Right kidney (tissue), 9 donors: Measurements from ENCODE around the gene ETAA1.

Source experiments
- DNase-seq: peaks from one replicate; pipeline ENCODE4 v3.0.0-alpha.2; 2016
- long read RNA-seq, 8 donors: transcript quantifications; one replicate each; lab custom pipeline, GENCODE V29; 2026

ETAA1 gene
- long read RNA-seq, donor 1, partial matches to known transcripts = 0 of 1 reads
- long read RNA-seq, donor 1, other reads (novel, unspliced or antisense) = 0 of 1 reads
- long read RNA-seq, donor 2, partial matches to known transcripts = 0 of 1 reads
- long read RNA-seq, donor 2, other reads (novel, unspliced or antisense) = 0 of 1 reads
- long read RNA-seq, donor 3, partial matches to known transcripts = 5 of 5 reads
- long read RNA-seq, donor 3, other reads (novel, unspliced or antisense) = 0 of 5 reads
- long read RNA-seq, donor 4 = 0 reads
- long read RNA-seq, donor 5, partial matches to known transcripts = 0 of 2 reads
- long read RNA-seq, donor 5, other reads (novel, unspliced or antisense) = 0 of 2 reads
- long read RNA-seq, donor 6, partial matches to known transcripts = 7 of 8 reads
- long read RNA-seq, donor 6, other reads (novel, unspliced or antisense) = 0 of 8 reads
- long read RNA-seq, donor 7, partial matches to known transcripts = 13 of 15 reads
- long read RNA-seq, donor 7, other reads (novel, unspliced or antisense) = 0 of 15 reads
- long read RNA-seq, donor 8, partial matches to known transcripts = 12 of 14 reads
- long read RNA-seq, donor 8, other reads (novel, unspliced or antisense) = 0 of 14 reads

DNA sequence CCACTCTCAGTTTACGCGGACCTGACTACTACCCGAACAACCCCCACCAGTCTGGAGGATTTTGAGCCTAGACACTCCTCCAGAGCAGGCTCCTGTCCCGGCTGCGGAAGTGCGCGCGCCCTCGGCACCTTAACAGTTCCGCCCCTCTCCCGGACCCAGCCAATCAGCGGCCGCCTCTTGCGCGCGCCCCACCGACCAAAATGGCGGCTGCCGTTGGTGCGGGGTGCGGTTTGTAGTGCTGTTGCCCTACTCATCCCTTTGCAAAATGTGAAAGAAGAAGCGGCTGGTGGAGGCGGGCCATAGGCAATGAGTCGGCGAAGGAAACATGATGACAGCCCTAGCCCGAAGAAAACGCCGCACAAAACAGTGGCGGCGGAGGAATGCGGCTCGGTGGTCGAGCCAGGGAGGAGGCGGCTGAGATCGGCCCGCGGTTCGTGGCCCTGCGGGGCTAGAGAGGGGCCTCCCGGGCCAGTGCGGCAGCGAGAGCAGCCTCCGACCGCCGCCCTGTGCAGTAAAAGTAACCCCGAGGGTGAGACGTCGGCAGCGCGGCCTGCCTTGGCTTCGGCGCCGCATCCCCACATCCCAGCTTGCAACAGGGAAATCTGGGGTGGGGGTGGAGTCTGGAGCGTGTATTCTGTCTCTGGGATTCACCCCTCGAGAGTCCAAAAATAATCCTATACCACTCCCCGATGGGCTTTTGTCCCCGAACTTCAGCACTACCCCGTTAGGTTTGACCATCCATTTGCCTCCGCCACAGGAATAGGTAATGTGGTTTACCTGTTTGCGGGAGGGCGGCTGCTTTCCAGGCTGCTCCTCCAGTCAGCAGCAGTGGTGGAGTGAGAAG lies at the start of gene ETAA1:
TSS of gene ETAA1 (plus strand) at position 191 of the 844 bp plus-strand sequence. CDS start at position 307, 116 bp downstream.
- peak; percentile 94 for DNase-seq

DNA sequence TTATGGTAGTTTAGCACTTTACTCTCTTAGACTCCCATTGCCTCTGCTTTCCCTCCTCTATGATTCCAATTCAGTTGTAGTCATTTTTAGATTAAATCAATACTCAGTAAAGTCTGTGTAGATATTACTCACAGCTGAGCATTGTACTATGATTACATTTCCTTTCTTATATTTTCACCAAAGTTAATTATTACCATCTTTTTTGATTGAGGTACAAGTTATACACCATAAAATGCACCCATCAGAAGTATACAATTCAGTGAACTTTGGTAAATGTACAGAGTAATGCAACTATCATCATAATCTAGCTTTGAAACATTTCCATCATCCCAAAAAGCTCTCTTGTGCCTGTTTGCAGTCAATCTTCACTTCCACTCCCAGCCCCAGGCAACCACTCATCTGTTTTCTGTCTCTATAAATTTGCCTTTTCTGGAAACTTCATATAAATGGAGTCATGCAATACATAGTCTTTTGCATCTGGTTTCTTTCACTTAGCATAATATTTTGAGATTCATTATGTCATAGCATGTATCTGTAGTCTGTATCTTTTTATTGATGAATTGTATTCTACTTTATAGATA lies 30.2 kb upstream of the ETAA1 start:
- DNase-seq = no peak

- no peak for DNase-seq
Observed at GRCh38 chr2:67374481-67374880, 22.7 kb upstream of the ETAA1 start.

DNA sequence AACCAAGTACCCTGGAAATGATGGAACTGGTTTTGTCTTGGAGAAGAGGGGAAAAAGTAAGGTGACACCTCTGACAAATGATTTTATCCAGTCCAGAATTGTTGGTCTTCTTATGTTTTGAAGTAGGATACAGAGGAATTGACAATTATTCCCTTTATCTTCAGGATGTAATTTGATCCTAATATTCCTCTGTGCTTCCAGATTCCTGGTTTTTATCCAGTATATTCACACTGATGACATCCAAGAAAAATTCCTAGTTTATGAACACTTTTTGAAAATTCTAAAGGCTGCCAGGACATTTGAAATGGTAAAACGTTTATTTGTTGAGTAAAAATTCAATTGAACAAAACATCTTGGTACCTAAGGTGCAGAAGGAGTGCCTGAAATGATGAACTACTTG lies 22.2 kb upstream of the ETAA1 start:
- no peak for DNase-seq

DNA sequence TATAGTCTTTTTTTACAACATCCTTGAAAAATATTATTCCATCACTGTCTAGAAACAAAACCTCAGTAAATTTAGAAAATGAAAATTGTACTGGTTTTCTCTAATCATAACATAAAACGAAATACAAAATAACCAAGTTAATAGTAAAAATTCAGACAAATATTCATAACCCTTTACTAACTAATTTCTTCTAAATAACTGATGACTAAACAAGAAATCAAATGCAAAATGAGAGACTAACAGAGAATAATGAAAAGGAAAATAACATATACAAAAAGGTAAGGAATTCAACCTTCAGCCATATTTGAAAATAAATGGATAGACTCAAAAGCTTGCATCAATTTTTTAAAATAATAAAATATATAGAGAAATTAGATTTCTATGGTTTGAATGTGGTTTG lies 18.6 kb upstream of the ETAA1 start:
- no peak for DNase-seq

DNA sequence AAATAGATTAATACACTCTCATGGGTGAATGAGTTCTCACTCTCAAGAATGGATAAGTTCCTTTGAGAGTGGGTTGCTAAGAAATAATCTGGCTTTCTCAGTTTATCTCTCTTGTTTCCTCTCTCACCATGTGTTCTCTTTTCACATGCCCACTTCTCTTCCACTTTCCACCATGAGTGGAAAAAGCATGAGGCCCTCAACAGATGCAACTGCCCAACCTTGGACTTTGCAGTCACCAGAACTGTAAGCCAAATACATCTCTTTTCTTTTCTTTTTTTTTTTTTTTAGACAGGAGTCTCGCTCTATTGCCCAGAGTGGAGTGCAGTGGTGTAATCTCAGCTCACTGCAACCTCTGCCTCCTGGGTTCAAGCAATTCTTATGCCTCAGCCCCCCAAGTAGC lies 18.1 kb upstream of the ETAA1 start:
- no peak for DNase-seq

GRCh38 chr2:67384123-67384822 lies 12.9 kb upstream of the ETAA1 start:
- no peak for DNase-seq

- no peak for DNase-seq
Observed at GRCh38 chr2:67388680-67389079, 8.5 kb upstream of the ETAA1 start.

DNA sequence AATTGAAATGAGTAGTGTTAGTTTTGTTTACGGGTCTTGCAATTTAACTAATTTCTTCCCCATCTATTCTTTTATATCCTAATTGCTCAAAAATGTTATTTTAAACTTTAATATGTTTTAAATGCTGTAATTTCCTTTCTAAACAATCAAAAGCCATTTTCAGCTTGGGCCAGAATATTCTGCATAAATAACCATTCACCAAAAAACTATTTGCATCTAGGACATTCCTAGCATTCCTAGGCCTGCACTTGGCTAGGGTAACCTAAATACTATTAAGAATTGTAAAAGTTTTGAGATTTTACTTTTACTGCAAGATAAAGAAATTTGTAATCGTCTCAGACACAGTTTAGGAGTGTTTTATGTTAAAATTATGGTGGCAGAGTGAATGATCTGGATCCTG lies 7.8 kb upstream of the ETAA1 start:
- DNase-seq = no peak

DNA sequence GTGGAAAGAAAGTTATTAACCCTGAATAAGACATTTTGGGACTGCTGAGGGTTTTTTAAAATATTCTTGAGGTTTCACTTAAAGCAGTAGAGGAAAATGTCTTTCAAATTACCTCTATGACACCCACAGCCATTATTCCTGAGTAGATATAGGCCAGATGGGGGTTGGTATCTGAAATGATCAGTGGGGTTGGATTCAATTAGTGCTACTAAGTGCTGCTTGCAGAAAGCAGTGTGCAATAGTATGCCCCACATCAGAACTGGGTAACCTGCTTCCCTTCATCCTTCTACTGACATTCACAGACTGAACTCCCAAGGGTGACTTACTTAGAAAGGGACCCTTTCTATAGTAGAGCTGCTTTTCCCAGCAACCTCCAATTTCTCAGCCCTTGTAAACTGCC lies 7.3 kb upstream of the ETAA1 start:
- no peak for DNase-seq

GRCh38 chr2:67393237-67393636 lies 3.9 kb upstream of the ETAA1 start:
- DNase-seq = no peak

DNA sequence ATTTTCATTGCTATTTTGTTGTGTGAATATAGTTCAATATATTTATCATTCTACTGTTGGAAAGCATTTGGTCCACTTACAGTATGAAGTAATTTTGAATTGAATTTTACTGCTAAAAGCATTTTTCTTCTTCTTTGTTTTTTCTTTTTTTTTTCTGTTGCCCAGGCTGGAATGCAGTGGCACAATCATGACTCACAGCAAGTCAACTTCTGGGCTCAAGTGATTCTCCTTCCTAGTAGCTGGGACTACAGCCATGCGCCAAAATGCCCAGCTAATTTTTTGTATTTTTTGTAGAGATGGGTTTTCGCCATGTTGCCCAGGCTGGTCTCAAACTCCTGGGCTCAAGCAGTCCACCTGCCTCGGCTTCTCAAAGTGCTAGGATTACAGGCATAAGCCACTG lies 2.4 kb upstream of the ETAA1 start:
- DNase-seq = no peak

DNA sequence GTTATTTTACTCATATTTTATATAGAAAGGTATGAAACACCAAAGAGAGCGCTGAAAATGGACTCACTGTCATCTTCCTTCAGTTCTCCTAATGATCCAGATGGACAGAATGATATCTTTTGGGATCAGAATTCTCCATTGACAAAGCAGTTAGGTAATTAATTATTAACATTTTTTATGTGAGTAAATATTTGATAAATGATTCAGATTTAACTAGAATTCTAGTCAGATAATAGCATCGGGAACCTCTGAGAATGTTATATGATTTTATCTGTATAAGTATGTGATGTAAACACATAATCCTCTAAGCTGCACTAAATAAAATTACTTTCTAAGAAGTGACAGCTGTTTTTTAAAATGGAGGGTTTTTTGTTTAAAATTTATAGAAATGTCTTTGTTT lies 2.0 kb downstream of the ETAA1 start:
- DNase-seq = no peak

- DNase-seq = no peak
Observed at GRCh38 chr2:67399831-67400489, 2.8 kb downstream of the ETAA1 start.

- no peak for DNase-seq
Observed at GRCh38 chr2:67400560-67401485, 3.7 kb downstream of the ETAA1 start.

- DNase-seq = no peak
Observed at GRCh38 chr2:67408346-67408745, 11.2 kb downstream of the ETAA1 start.

- DNase-seq = no peak
Observed at GRCh38 chr2:67412424-67412823, 15.3 kb downstream of the ETAA1 start.

DNA sequence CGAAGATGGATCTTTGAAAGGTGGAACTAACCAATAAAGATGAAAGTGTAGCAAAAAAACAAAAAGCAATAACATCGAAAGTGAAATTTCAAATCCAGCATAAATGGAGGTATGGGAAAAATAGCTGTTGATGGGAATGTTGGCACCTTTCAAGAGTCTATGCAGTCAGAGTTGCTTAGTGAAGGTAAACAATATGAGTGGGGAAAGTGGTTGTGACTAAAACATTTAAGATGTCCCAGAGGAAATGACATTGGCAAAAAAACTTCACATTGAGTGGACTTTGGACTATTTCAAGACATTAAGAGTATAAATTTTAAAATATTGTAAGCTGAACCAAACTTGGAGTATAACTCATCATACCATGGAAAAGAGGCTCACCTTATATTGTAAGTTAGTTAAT lies 17.7 kb downstream of the ETAA1 start:
- no peak for DNase-seq

GRCh38 chr2:67416136-67416535 lies 19.0 kb downstream of the ETAA1 start:
- no peak for DNase-seq

GRCh38 chr2:67423489-67423888 lies 26.4 kb downstream of the ETAA1 start:
- DNase-seq = no peak
